HCT116 (cell line): ENCODE data around the gene SLC6A19. TPM values are rescaled to one million over a fixed set of nuclear protein-coding genes. Genes with fewer than 3 reads are reported as not detected.

Experiments
- ATAC-seq: fragments of 200-7000 bp; cut with Tn5 transposase; 2 replicates; pipeline ENCODE4 v1.9.1; 2020; ENCODE audit warnings: mild to moderate bottlenecking, moderate library complexity
- BruUV-seq: library from RNA; stranded (reverse); fragments of 400-500 nt; replicated peaks from 2 replicates; lab custom pipeline; 2021; lab: Mats Ljungman, UMichigan
- CTCF ChIA-PET: fragments of 300-600 bp; sonication (Branson Sonifier 250); formaldehyde crosslinking; loops from one replicate; lab custom pipeline; 2021; ENCODE audit warnings: antibody characterized with exemption; lab: Charles Lee
- POLR2A ChIA-PET: fragments of 300-600, 350-600 bp; sonication (Branson Sonifier 250); formaldehyde crosslinking; loops from one replicate; lab custom pipeline; 2021; ENCODE audit warnings: antibody characterized with exemption; lab: Charles Lee
- RAD21 ChIA-PET, 2 experiments: fragments of 300-600 bp; sonication (Branson Sonifier 250); formaldehyde crosslinking; loops; one replicate each; lab custom pipeline; 2023; ENCODE audit warnings: low total read pairs in 2 of 2; ENCODE audit not compliant: uncharacterized antibody in 2 of 2, unreplicated experiment in 2 of 2, low non-redundant PET in 1 of 2; lab: Charles Lee
- DNase-seq: peaks from one replicate; pipeline ENCODE4 v3.0.0-alpha.2; 2010; ENCODE audit warnings: low read depth, low spot score
- H2AFZ ChIP-seq: fragments of 200-600 bp; shearing (Covaris generic), sonication (generic); 2 replicates; pipeline ENCODE4 v1.6.1; 2017; ENCODE audit warnings: low read depth, mixed run types, mixed read lengths, antibody characterized with exemption, low read length; ENCODE audit not compliant: poor library complexity, severe bottlenecking
- H3K27ac ChIP-seq: 2 replicates; pipeline ENCODE4 v1.5.1; 2012; ENCODE audit warnings: low read depth, low read length
- H3K27me3 ChIP-seq: fragments of 200-600 bp; sonication (generic); 2 replicates; pipeline ENCODE4 v1.6.1; 2016; ENCODE audit warnings: mixed run types, low read length, mixed read lengths; ENCODE audit not compliant: insufficient read depth
- H3K36me3 ChIP-seq, 2 experiments: fragments of 200-500 bp in 1 of 2; fragments of 200-600 bp in 1 of 2; sonication (Bioruptor generic) in 1 of 2; sonication (generic) in 1 of 2; 2 replicates each; pipeline versions ENCODE4 v1.5.1 to v1.6.1; 2014 to 2016; ENCODE audit warnings: low read length in 2 of 2, inconsistent platforms in 1 of 2, mixed read lengths in 1 of 2, mixed run types in 1 of 2; ENCODE audit not compliant: insufficient read depth in 2 of 2, control insufficient read depth in 1 of 2
- H3K4me1 ChIP-seq, 2 experiments: fragments of 200-600 bp in 1 of 2; sonication (generic) in 1 of 2; 2 replicates each; pipeline versions ENCODE4 v1.5.1 to v1.6.1; 2012 to 2017; ENCODE audit warnings: low read length in 2 of 2, inconsistent platforms in 1 of 2, mild to moderate bottlenecking in 1 of 2, mixed read lengths in 1 of 2, mixed run types in 1 of 2, moderate library complexity in 1 of 2; ENCODE audit not compliant: insufficient read depth in 2 of 2, control insufficient read depth in 1 of 2
- H3K4me2 ChIP-seq: fragments of 200-600 bp; sonication (generic); 2 replicates; pipeline ENCODE4 v1.6.1; 2017; ENCODE audit warnings: mixed run types, low read length, mixed read lengths
- H3K4me3 ChIP-seq, 2 experiments: fragments of 200-600 bp in 1 of 2; sonication (generic) in 1 of 2; replicated peaks in 1 of 2; 2 replicates each; pipeline ENCODE4 v1.5.1; 2011 to 2016; ENCODE audit warnings: low read length in 2 of 2, control low read depth in 1 of 2, low read depth in 1 of 2, mild to moderate bottlenecking in 1 of 2, mixed read lengths in 1 of 2, mixed run types in 1 of 2
- H3K79me2 ChIP-seq: fragments of 200-600 bp; sonication (generic); 2 replicates; pipeline ENCODE4 v1.6.1; 2017; ENCODE audit warnings: mild to moderate bottlenecking, mixed run types, low read length, moderate library complexity, mixed read lengths; ENCODE audit not compliant: insufficient read depth
- H3K9ac ChIP-seq: fragments of 200-600 bp; sonication (generic); 2 replicates; pipeline ENCODE4 v1.6.1; 2016; ENCODE audit warnings: low read length, mixed read lengths
- H3K9me2 ChIP-seq: fragments of 200-600 bp; sonication (generic), shearing (Covaris generic); 2 replicates; pipeline ENCODE4 v1.6.1; 2017; ENCODE audit warnings: mixed run types, mild to moderate bottlenecking, moderate library complexity; ENCODE audit not compliant: insufficient read depth
- H3K9me3 ChIP-seq, 2 experiments: fragments of 200-500 bp in 1 of 2; fragments of 200-600 bp in 1 of 2; sonication (Bioruptor generic) in 1 of 2; sonication (generic) in 1 of 2; 2 replicates each; pipeline ENCODE4 v1.6.1; 2014 to 2017; ENCODE audit warnings: low read length in 2 of 2, mixed read lengths in 2 of 2, inconsistent platforms in 1 of 2, low read depth in 1 of 2, mild to moderate bottlenecking in 1 of 2, mixed run types in 1 of 2, moderate library complexity in 1 of 2; ENCODE audit not compliant: control insufficient read depth in 1 of 2, insufficient read depth in 1 of 2
- H4K20me1 ChIP-seq: fragments of 200-600 bp; sonication (generic), shearing (Covaris generic); 2 replicates; pipeline ENCODE4 v1.6.1; 2017; ENCODE audit warnings: mixed run types, mild to moderate bottlenecking, moderate library complexity; ENCODE audit not compliant: insufficient read depth
- ATF3 ChIP-seq: IDR thresholded peaks from 2 replicates; pipeline ENCODE4 v1.6.1; 2012
- CBX3 ChIP-seq: IDR thresholded peaks from 2 replicates; pipeline ENCODE4 v1.6.1; 2012; ENCODE audit warnings: low read depth
- CEBPB ChIP-seq: IDR thresholded peaks from 2 replicates; pipeline ENCODE4 v1.6.1; 2012; ENCODE audit warnings: low read depth
- CTCF ChIP-seq, 3 experiments: fragments of 200-600 bp in 1 of 3; sonication (generic) in 1 of 3; IDR thresholded peaks in 2 of 3; conservative IDR thresholded peaks in 1 of 3; 2 replicates each; pipeline ENCODE4 v1.5.1; 2012 to 2017; ENCODE audit warnings: low read depth in 2 of 3, low read length in 2 of 3, antibody characterized with exemption in 1 of 3, borderline replicate concordance in 1 of 3, control low read depth in 1 of 3, mild to moderate bottlenecking in 1 of 3, mixed read lengths in 1 of 3, mixed run types in 1 of 3, moderate library complexity in 1 of 3; ENCODE audit not compliant: insufficient read depth in 1 of 3
- EGR1 ChIP-seq: IDR thresholded peaks from 2 replicates; pipeline ENCODE4 v1.6.1; 2012; ENCODE audit warnings: low read depth
- ELF1 ChIP-seq: IDR thresholded peaks from 2 replicates; pipeline ENCODE4 v1.6.1; 2012; ENCODE audit warnings: low read depth, borderline replicate concordance
- EZH2 ChIP-seq: fragments of 200-600 bp; sonication (generic); IDR thresholded peaks from 2 replicates; pipeline ENCODE4 v1.6.1; 2017; ENCODE audit warnings: antibody characterized with exemption, mixed run types
- EZH2phosphoT487 ChIP-seq: fragments of 200-600 bp; IDR thresholded peaks from 2 replicates; pipeline ENCODE4 v1.6.1; 2018; ENCODE audit warnings: antibody characterized with exemption, borderline replicate concordance
- FOSL1 ChIP-seq: IDR thresholded peaks from 2 replicates; pipeline ENCODE4 v1.6.1; 2012; ENCODE audit warnings: low read depth
- POLR2AphosphoS5 ChIP-seq: IDR thresholded peaks from 2 replicates; pipeline ENCODE4 v1.6.1; 2011; ENCODE audit warnings: mild to moderate bottlenecking, low read depth, low read length, moderate library complexity
- SIN3A ChIP-seq: IDR thresholded peaks from 2 replicates; pipeline ENCODE4 v1.6.1; 2012; ENCODE audit warnings: low read depth
- SRF ChIP-seq: IDR thresholded peaks from 2 replicates; pipeline ENCODE4 v1.6.1; 2012; ENCODE audit warnings: low read depth
- YY1 ChIP-seq: IDR thresholded peaks from 2 replicates; pipeline ENCODE4 v1.6.1; 2011; ENCODE audit warnings: low read length, low read depth, moderate library complexity, mild to moderate bottlenecking; ENCODE audit not compliant: insufficient replicate concordance; ENCODE audit errors: extremely low read depth
- ZFX ChIP-seq: fragments of 450-650 bp; IDR thresholded peaks from 2 replicates; pipeline ENCODE4 v1.6.1; 2017
- ZNF274 ChIP-seq: fragments of 200-500 bp; sonication (Bioruptor generic); IDR thresholded peaks from 2 replicates; pipeline ENCODE4 v1.6.1; 2014; ENCODE audit warnings: mild to moderate bottlenecking, low read depth, low read length, inconsistent platforms
- intact Hi-C: fragments of 100-400 bp; cut with micrococcal nuclease; formaldehyde crosslinking; loops from 2 replicates; pipeline ENCODE4 v1.10.0; 2022
- total RNA-seq: library from RNA; stranded (reverse); gene quantifications from one replicate; pipeline ENCODE4 v1.2.1, GENCODE V29; 2021; ENCODE audit not compliant: unreplicated experiment

SLC6A19 gene
- total RNA-seq, 1 experiment from 2014 or later = not detected

GRCh38 chr5:1171340-1171941 is 30.0 kb upstream of the SLC6A19 start:
- CTCF ChIA-PET = no interaction called here

GRCh38 chr5:1172007-1172581 is 29.3 kb upstream of the SLC6A19 start:
- Histone ChIP-seq H3K4me3 (no peak overlapping the region), H3K9me2 (no peaks in the 10 kb centered on the region), H3K9me3 (no peaks in the 10 kb centered on the region), H3K4me1 (peaks cover 6 to 24% of the 10 kb centered on the region in 2 experiments), H3K4me2 (no peak overlapping the region), H3K36me3 (no peaks in the 10 kb centered on the region), H3K27me3 (no peaks in the 10 kb centered on the region), H3K27ac (no peak overlapping the region), H2AFZ (no peak overlapping the region), H3K9ac (no peak overlapping the region), H3K79me2 (no peaks in the 10 kb centered on the region), H4K20me1 (no peaks in the 10 kb centered on the region)
- CTCF ChIA-PET = interaction anchor here (1.1 to 1.5 kb wide), 2 partner anchors 237 to 248 kb away, joined by 4 to 6 read pairs; no protein-coding TSS in a partner anchor
- POLR2A ChIA-PET = no interaction called here
- RAD21 ChIA-PET = no interaction called here
- DNase-seq (no peak), ATAC-seq (no peak)
- TF ChIP-seq EZH2 (no peak), SRF (no peak), EZH2phosphoT487 (no peak), YY1 (no peak), ZNF274 (no peak), ELF1 (no peak), SIN3A (no peak), EGR1 (no peak), FOSL1 (no peak), CBX3 (no peak), CEBPB (no peak), POLR2AphosphoS5 (no peak), CTCF (IDR thresholded peaks at IDR 0.05 in 2 of 3, conservative IDR thresholded peaks at IDR 0.05 in 1 of 3; ENCODE audit: borderline replicate concordance in 1 of 3, insufficient read depth in 1 of 3, low read depth in 2 of 3, low read length in 2 of 3) (no peak), ZFX (no peak)
- intact Hi-C loops = no loop called here
- BruUV-seq = no TSS peak

More at GRCh38 chr5:1171340-1171941, 30.0 kb upstream of the SLC6A19 start:
- RAD21 ChIA-PET = no interaction called here
- H3K4me2 ChIP-seq = no peak overlapping the region
- H3K36me3 ChIP-seq = no peaks in the 10 kb centered on the region
- BruUV-seq = no TSS peak
- POLR2A ChIA-PET = no interaction called here
- H3K4me1 ChIP-seq = peaks cover 6 to 24% of the 10 kb centered on the region in 2 experiments
- no peak overlapping the region for H3K27ac ChIP-seq
- no peak for ATAC-seq
- no peaks in the 10 kb centered on the region for H3K79me2 ChIP-seq
- intact Hi-C loops = no loop called here
- H3K9me3 ChIP-seq = no peaks in the 10 kb centered on the region
- H3K27me3 ChIP-seq = no peaks in the 10 kb centered on the region
- H3K9me2 ChIP-seq = no peaks in the 10 kb centered on the region
- H4K20me1 ChIP-seq = no peaks in the 10 kb centered on the region
- DNase-seq = no peak
- H2AFZ ChIP-seq = no peak overlapping the region
- no peak overlapping the region for H3K4me3 ChIP-seq
- no peak overlapping the region for H3K9ac ChIP-seq
- no peak for TF ChIP-seq ATF3
- no peak for TF ChIP-seq POLR2AphosphoS5
- no peak for TF ChIP-seq FOSL1
- no peak for TF ChIP-seq SIN3A
